ENCODE data around the gene FOXD4L3.
"Not testable (repeated sequence)": the region's sequence is repeated elsewhere in the genome, so short reads cannot be mapped to it uniquely, and the experiment has no call there.

FOXD4L3 gene

DNA sequence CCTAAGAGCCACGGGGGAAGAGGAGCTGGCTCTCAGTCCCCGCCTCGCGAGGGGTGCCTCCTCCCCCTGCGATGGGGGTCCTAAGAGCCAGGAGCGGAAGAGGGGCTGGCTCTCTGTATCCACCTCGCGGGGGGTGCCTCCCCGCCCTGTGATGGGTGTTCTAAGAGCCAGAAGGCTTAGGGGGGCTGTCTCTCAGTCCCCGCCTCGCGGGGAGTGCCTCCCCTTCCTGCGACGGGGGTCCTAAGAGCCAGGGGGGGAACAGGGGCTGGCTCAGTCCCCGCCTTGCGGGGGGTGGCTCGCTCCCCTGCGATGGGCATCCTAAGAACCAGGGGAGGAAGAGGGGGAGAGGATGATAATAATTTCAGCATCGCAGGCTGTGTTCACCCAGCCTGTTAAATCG is 21.9 kb downstream of the FOXD4L3 start:
- H3K9ac ChIP-seq (ENCODE audit: insufficient read length, low read depth); DNase-seq (ENCODE audit: low read depth, low spot score); H3K9me3 ChIP-seq (ENCODE audit: insufficient read depth, low read length); H3K36me3 ChIP-seq (ENCODE audit: insufficient read depth, insufficient read length, low read length); H3K4me3 ChIP-seq (ENCODE audit: insufficient read length, low read depth); H3K27me3 ChIP-seq (ENCODE audit: insufficient read depth, insufficient read length); H3K4me1 ChIP-seq (ENCODE audit: insufficient read depth, insufficient read length): not testable (repeated sequence)

- not testable (repeated sequence) for DNase-seq (ENCODE audit: low read depth, low spot score); H3K9ac ChIP-seq (ENCODE audit: insufficient read length, low read depth); H3K36me3 ChIP-seq (ENCODE audit: insufficient read depth, insufficient read length, low read length); H3K4me1 ChIP-seq (ENCODE audit: insufficient read depth, insufficient read length); H3K9me3 ChIP-seq (ENCODE audit: insufficient read depth, low read length); H3K4me3 ChIP-seq (ENCODE audit: insufficient read length, low read depth); H3K27me3 ChIP-seq (ENCODE audit: insufficient read depth, insufficient read length)
These were observed 26.4 kb downstream of the FOXD4L3 start for GRCh38 chr9:68329106-68329505.

DNA sequence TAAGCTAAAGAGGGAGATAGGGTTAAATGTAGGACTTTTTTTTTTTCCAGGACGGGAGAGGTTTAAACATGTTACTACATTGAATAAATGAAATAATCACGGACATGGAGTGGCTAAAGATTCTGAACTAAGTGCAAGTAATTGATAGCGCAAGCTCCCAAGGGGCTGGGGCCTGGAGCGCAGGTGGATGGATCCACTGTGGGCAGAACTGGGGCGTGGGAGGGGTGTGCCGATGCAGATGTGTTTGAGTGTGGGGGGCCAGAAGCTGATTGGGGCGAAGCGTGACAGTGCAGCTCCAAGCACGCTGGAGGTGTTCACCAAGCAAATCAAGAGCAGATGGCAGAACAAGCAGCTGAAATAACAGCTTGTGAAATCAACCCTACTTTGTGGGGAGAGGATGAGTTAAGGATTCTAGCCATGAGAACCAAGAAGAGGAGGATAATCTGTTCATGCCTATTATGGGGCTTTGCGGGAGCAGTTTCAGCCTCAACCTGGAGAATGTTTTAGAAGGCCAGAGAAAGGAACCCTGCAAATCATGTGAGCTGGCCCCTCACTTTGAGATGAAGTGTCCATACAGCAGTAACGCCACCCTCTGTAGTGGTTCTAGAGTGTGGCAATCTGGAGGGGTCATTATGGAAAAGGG is 28.0 kb downstream of the FOXD4L3 start:
- H3K9ac ChIP-seq (ENCODE audit: insufficient read length, low read depth); H3K36me3 ChIP-seq (ENCODE audit: insufficient read depth, insufficient read length, low read length); H3K4me1 ChIP-seq (ENCODE audit: insufficient read depth, insufficient read length); DNase-seq (ENCODE audit: low read depth, low spot score); H3K4me3 ChIP-seq (ENCODE audit: insufficient read length, low read depth); H3K27me3 ChIP-seq (ENCODE audit: insufficient read depth, insufficient read length); H3K9me3 ChIP-seq (ENCODE audit: insufficient read depth, low read length): not testable (repeated sequence)

GRCh38 chr9:68332122-68332521 is 29.5 kb downstream of the FOXD4L3 start:
- H3K9me3 ChIP-seq (ENCODE audit: insufficient read depth, low read length); H3K4me3 ChIP-seq (ENCODE audit: insufficient read length, low read depth); H3K4me1 ChIP-seq (ENCODE audit: insufficient read depth, insufficient read length); DNase-seq (ENCODE audit: low read depth, low spot score); H3K9ac ChIP-seq (ENCODE audit: insufficient read length, low read depth); H3K36me3 ChIP-seq (ENCODE audit: insufficient read depth, insufficient read length, low read length); H3K27me3 ChIP-seq (ENCODE audit: insufficient read depth, insufficient read length): not testable (repeated sequence)

DNA sequence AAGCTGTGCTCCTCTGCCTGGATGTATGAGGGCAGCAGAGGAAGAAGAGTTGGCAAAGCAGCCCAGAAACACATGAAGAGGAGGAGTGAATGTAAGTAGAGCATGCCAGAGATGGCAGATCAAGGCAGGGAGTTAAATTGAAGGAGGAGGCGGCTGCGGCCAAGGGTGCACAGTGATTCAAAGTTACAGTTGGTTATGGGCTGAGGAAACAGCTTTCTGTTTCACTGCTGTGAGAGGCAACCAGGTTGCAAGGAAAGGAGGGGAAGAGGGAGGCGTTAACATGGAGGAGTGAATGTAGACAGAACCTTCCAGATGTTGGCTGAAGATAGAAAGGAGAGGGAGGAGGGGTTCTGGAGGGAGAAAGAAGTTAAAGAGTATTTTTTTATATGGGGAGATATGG is 33.3 kb downstream of the FOXD4L3 start:
- not testable (repeated sequence) for H3K4me1 ChIP-seq (ENCODE audit: insufficient read depth, insufficient read length); H3K27me3 ChIP-seq (ENCODE audit: insufficient read depth, insufficient read length); H3K9me3 ChIP-seq (ENCODE audit: insufficient read depth, low read length); H3K36me3 ChIP-seq (ENCODE audit: insufficient read depth, insufficient read length, low read length); H3K4me3 ChIP-seq (ENCODE audit: insufficient read length, low read depth); DNase-seq (ENCODE audit: low read depth, low spot score); H3K9ac ChIP-seq (ENCODE audit: insufficient read length, low read depth)

DNA sequence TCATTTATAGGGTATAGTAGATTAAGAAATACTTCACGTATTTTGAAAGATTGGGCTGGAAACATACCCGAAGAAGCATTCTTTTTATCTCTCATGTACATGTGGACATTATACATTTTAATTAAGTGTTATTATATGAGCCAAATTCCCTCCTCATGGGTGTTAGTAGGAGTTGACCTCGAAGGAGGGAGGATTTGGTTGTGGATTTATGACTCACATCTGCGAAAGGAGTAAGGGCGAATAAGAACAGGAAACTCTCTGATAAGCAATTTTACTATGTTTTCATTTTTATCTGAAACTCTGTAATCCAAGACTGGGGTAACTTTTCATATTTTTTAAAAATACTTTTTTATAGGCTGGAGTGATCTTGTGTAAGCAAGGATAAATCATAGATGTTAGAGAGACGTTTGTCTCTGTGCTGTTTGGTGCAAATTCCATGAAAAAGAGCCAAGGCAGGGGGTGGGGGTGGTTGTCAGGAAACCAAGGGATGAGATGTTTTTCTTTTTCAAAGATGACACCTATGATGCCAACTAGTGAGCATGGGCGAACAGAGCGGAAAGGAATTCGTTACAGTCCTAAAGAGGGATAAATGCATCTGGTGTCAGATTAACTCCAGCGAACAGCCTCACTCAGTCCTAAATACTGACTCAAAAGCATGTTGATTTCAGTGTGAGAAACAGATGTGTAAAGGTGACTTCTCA is 34.1 kb downstream of the FOXD4L3 start:
- not testable (repeated sequence) for H3K9me3 ChIP-seq (ENCODE audit: insufficient read depth, low read length); H3K36me3 ChIP-seq (ENCODE audit: insufficient read depth, insufficient read length, low read length); DNase-seq (ENCODE audit: low read depth, low spot score); H3K9ac ChIP-seq (ENCODE audit: insufficient read length, low read depth); H3K4me3 ChIP-seq (ENCODE audit: insufficient read length, low read depth); H3K27me3 ChIP-seq (ENCODE audit: insufficient read depth, insufficient read length); H3K4me1 ChIP-seq (ENCODE audit: insufficient read depth, insufficient read length)

GRCh38 chr9:68338000-68338399 is 35.3 kb downstream of the FOXD4L3 start:
- H3K9me3 ChIP-seq (ENCODE audit: insufficient read depth, low read length); DNase-seq (ENCODE audit: low read depth, low spot score); H3K4me1 ChIP-seq (ENCODE audit: insufficient read depth, insufficient read length); H3K36me3 ChIP-seq (ENCODE audit: insufficient read depth, insufficient read length, low read length); H3K4me3 ChIP-seq (ENCODE audit: insufficient read length, low read depth); H3K9ac ChIP-seq (ENCODE audit: insufficient read length, low read depth); H3K27me3 ChIP-seq (ENCODE audit: insufficient read depth, insufficient read length): not testable (repeated sequence)

DNA sequence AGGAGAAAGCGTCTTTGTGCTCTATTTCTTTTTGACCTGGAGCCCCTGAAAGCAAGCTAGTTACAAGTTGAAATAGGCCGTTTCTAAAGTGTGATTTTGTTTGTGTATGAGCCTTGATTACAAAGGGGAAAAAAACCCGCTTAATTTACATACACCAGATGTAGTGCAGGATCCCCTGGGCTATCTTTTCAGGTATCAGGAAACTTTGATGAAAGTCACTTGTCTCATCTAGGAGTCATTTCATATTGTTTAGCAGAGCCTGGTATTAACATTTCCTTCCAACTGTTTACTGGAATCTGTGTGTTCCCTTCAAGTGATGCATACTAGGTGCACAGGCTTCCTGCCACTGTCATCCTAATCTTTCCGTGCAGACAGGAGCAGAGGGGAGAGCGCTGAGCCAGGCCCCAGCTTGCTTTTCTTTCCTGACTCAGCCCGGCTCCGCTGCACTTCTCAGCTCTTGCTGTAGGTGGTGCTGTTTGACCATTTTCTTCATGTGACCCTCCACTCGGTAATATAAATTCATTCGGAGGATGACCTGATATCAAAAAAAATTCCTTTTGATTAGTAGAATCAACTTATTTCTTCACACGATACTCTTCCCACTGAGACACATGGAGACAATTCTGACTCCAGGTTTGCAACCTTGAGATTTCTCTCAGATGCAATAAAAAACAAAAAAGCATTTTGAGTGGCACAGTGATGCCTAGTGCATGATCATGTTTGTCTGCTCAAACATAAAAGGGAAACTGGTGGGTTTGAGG is 39.8 kb downstream of the FOXD4L3 start:
- not testable (repeated sequence) for H3K9ac ChIP-seq (ENCODE audit: insufficient read length, low read depth); H3K36me3 ChIP-seq (ENCODE audit: insufficient read depth, insufficient read length, low read length); H3K4me3 ChIP-seq (ENCODE audit: insufficient read length, low read depth); H3K27me3 ChIP-seq (ENCODE audit: insufficient read depth, insufficient read length); DNase-seq (ENCODE audit: low read depth, low spot score); H3K9me3 ChIP-seq (ENCODE audit: insufficient read depth, low read length); H3K4me1 ChIP-seq (ENCODE audit: insufficient read depth, insufficient read length)

GRCh38 chr9:68343242-68343641 is 40.6 kb downstream of the FOXD4L3 start:
- not testable (repeated sequence) for H3K27me3 ChIP-seq (ENCODE audit: insufficient read depth, insufficient read length)

DNA sequence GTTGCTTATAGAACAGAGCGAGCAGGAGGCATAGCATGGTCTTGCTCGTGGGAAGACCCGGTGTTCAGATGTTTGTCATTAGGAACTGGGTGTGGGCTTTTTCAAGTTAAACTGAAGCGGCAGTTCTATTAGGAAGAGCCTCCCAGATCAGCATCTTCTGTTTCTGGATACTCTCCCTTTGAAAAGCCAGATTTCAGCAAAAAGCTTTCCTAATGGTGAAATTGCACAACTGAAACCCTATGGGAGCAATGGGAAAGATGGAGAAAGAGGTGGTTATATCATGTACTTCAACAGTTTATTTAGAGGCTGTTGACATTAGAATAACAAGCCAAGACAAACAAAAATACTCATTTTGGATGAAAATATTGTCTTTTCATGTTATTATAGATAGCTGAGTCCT is 41.3 kb downstream of the FOXD4L3 start:
- H3K4me1 ChIP-seq (ENCODE audit: insufficient read depth, insufficient read length); H3K9me3 ChIP-seq (ENCODE audit: insufficient read depth, low read length); H3K36me3 ChIP-seq (ENCODE audit: insufficient read depth, insufficient read length, low read length); H3K9ac ChIP-seq (ENCODE audit: insufficient read length, low read depth); H3K4me3 ChIP-seq (ENCODE audit: insufficient read length, low read depth); DNase-seq (ENCODE audit: low read depth, low spot score); H3K27me3 ChIP-seq (ENCODE audit: insufficient read depth, insufficient read length): not testable (repeated sequence)

More at GRCh38 chr9:68343242-68343641, 40.6 kb downstream of the FOXD4L3 start:
- not testable (repeated sequence) for H3K9ac ChIP-seq (ENCODE audit: insufficient read length, low read depth); DNase-seq (ENCODE audit: low read depth, low spot score); H3K4me1 ChIP-seq (ENCODE audit: insufficient read depth, insufficient read length); H3K36me3 ChIP-seq (ENCODE audit: insufficient read depth, insufficient read length, low read length); H3K9me3 ChIP-seq (ENCODE audit: insufficient read depth, low read length); H3K4me3 ChIP-seq (ENCODE audit: insufficient read length, low read depth)

DNA sequence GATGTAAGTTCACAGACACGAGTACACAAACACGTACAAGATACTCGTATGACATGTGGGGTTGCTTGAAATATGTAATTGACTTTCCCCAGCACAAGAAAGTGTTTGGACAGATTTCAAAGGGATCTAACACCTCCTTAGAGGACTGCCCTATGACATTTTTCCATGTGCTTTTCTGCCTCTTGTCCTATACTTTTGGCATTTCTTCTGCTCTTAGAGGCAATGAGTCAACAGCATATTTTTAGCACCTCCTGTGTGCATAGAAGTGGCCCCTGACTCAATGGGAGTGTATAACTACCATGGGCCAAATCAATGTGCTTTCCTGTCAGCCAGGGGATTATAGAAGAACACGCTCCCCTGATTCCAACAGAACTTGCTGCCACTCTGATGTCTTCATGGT is 49.0 kb downstream of the FOXD4L3 start:
- not testable (repeated sequence) for DNase-seq (ENCODE audit: low read depth, low spot score); H3K9me3 ChIP-seq (ENCODE audit: insufficient read depth, low read length); H3K36me3 ChIP-seq (ENCODE audit: insufficient read depth, insufficient read length, low read length); H3K4me3 ChIP-seq (ENCODE audit: insufficient read length, low read depth); H3K9ac ChIP-seq (ENCODE audit: insufficient read length, low read depth); H3K4me1 ChIP-seq (ENCODE audit: insufficient read depth, insufficient read length)
- H3K27me3 ChIP-seq (ENCODE audit: insufficient read depth, insufficient read length): peaks cover 30% of the 10 kb centered on the region

Data from NT2/D1 (cell line).